Measurements from ENCODE around the gene SMPD1. TPM values are rescaled to one million over a fixed set of nuclear protein-coding genes. Genes with fewer than 3 reads are reported as not detected.

SMPD1 gene
- total and polyA plus RNA-seq, 2 donors (not counting 1 experiment from before 2014, with no cell fraction given) = 52.2 to 74.9 TPM

GRCh38 chr11:6406370-6406769 is 16.1 kb downstream of the SMPD1 start:
- H3K9ac ChIP-seq (ENCODE audit: insufficient read depth, low read length) = no peak overlapping the region
- TF ChIP-seq CTCF (conservative IDR thresholded peaks at IDR 0.05 in 1 of 2, IDR thresholded peaks at IDR 0.05 in 1 of 2; ENCODE audit: low read depth in 1 of 2, low read length in 2 of 2) (no peak), EZH2 (IDR thresholded peaks at IDR 0.05; ENCODE audit: low read length, missing control alignments) (no peak)
- no peaks in the 10 kb centered on the region for H3K4me1 ChIP-seq (ENCODE audit: control insufficient read depth, extremely low read depth, insufficient read depth, low read length)
- DNase-seq (ENCODE audit: low read depth in 2 of 2) = no peak
- H4K20me1 ChIP-seq (ENCODE audit: control insufficient read depth, extremely low read depth, insufficient read depth, low read length) = no peaks in the 10 kb centered on the region
- no peaks in the 10 kb centered on the region for H3K79me2 ChIP-seq (ENCODE audit: control insufficient read depth, insufficient read depth, low read length)
- H3K27me3 ChIP-seq (ENCODE audit: control insufficient read depth, insufficient read depth, low read length) = no peaks in the 10 kb centered on the region
- no peak overlapping the region for H3K27ac ChIP-seq (ENCODE audit: insufficient read depth, low read length)
- H3K36me3 ChIP-seq (ENCODE audit: control insufficient read depth, insufficient read depth, low read length) = peaks cover 6% of the 10 kb centered on the region
- no peak overlapping the region for H3K4me2 ChIP-seq (ENCODE audit: extremely low read depth, insufficient read depth, low read length)
- no peak overlapping the region for H2AFZ ChIP-seq (ENCODE audit: low read length)
- H3K9me3 ChIP-seq (ENCODE audit: control insufficient read depth, insufficient read depth, low read depth, low read length) = no peaks in the 10 kb centered on the region
- no peak overlapping the region for H3K4me3 ChIP-seq (replicated peaks in 1 of 4; ENCODE audit: control extremely low read depth in 1 of 4, insufficient read depth in 1 of 4, low read depth in 3 of 4, low read length in 4 of 4)

- TF ChIP-seq CTCF (conservative IDR thresholded peaks at IDR 0.05 in 1 of 2, IDR thresholded peaks at IDR 0.05 in 1 of 2; ENCODE audit: low read depth in 1 of 2, low read length in 2 of 2) = no peak
- no peak for TF ChIP-seq EZH2 (IDR thresholded peaks at IDR 0.05; ENCODE audit: low read length, missing control alignments)
- Histone ChIP-seq H3K27me3 (ENCODE audit: control insufficient read depth, insufficient read depth, low read length) (no peaks in the 10 kb centered on the region), H2AFZ (ENCODE audit: low read length) (no peak overlapping the region)
Observed at GRCh38 chr11:6410695-6411430, 20.6 kb downstream of the SMPD1 start.

GRCh38 chr11:6411594-6412031 is 21.3 kb downstream of the SMPD1 start:
- Histone ChIP-seq H3K4me2 (ENCODE audit: extremely low read depth, insufficient read depth, low read length) (no peak overlapping the region), H3K9ac (ENCODE audit: insufficient read depth, low read length) (no peak overlapping the region), H3K27me3 (ENCODE audit: control insufficient read depth, insufficient read depth, low read length) (no peaks in the 10 kb centered on the region), H3K27ac (ENCODE audit: insufficient read depth, low read length) (no peak overlapping the region), H3K4me3 (replicated peaks in 1 of 4; ENCODE audit: control extremely low read depth in 1 of 4, insufficient read depth in 1 of 4, low read depth in 3 of 4, low read length in 4 of 4) (no peak overlapping the region), H3K36me3 (ENCODE audit: control insufficient read depth, insufficient read depth, low read length) (peaks cover 2% of the 10 kb centered on the region), H2AFZ (ENCODE audit: low read length) (no peak overlapping the region), H3K9me3 (ENCODE audit: control insufficient read depth, insufficient read depth, low read depth, low read length) (no peaks in the 10 kb centered on the region), H3K79me2 (ENCODE audit: control insufficient read depth, insufficient read depth, low read length) (peaks cover 3% of the 10 kb centered on the region), H3K4me1 (ENCODE audit: control insufficient read depth, extremely low read depth, insufficient read depth, low read length) (no peaks in the 10 kb centered on the region), H4K20me1 (ENCODE audit: control insufficient read depth, extremely low read depth, insufficient read depth, low read length) (peaks cover 2% of the 10 kb centered on the region)
- TF ChIP-seq EZH2 (IDR thresholded peaks at IDR 0.05; ENCODE audit: low read length, missing control alignments) (no peak), CTCF (conservative IDR thresholded peaks at IDR 0.05 in 1 of 2, IDR thresholded peaks at IDR 0.05 in 1 of 2; ENCODE audit: low read depth in 1 of 2, low read length in 2 of 2) (no peak)
- DNase-seq (ENCODE audit: low read depth in 2 of 2) = no peak

More at GRCh38 chr11:6410695-6411430, 20.6 kb downstream of the SMPD1 start:
- Histone ChIP-seq H3K36me3 (ENCODE audit: control insufficient read depth, insufficient read depth, low read length) (peaks cover 2% of the 10 kb centered on the region), H3K27ac (ENCODE audit: insufficient read depth, low read length) (no peak overlapping the region), H3K9ac (ENCODE audit: insufficient read depth, low read length) (no peak overlapping the region), H3K79me2 (ENCODE audit: control insufficient read depth, insufficient read depth, low read length) (peaks cover 3% of the 10 kb centered on the region), H3K4me1 (ENCODE audit: control insufficient read depth, extremely low read depth, insufficient read depth, low read length) (no peaks in the 10 kb centered on the region), H3K4me2 (ENCODE audit: extremely low read depth, insufficient read depth, low read length) (no peak overlapping the region), H4K20me1 (ENCODE audit: control insufficient read depth, extremely low read depth, insufficient read depth, low read length) (peaks cover 2% of the 10 kb centered on the region), H3K9me3 (ENCODE audit: control insufficient read depth, insufficient read depth, low read depth, low read length) (no peaks in the 10 kb centered on the region), H3K4me3 (replicated peaks in 1 of 4; ENCODE audit: control extremely low read depth in 1 of 4, insufficient read depth in 1 of 4, low read depth in 3 of 4, low read length in 4 of 4) (no peak overlapping the region)
- no peak for DNase-seq (ENCODE audit: low read depth in 2 of 2)
